GM18520 (cell line): ENCODE measurements around the gene NEUROG1.
"Not testable (repeated sequence)": the region's sequence is repeated elsewhere in the genome, so short reads cannot be mapped to it uniquely, and the experiment has no call there.

Source experiments
- ATAC-seq: cut with Tn5 transposase; IDR thresholded peaks from one replicate; pipeline ENCODE4 v1.9.1; 2021; ENCODE audit not compliant: unreplicated experiment

The NEUROG1 gene

GRCh38 chr5:135538261-135538660, 2.5 kb upstream of the NEUROG1 start:
- no peak for ATAC-seq

- ATAC-seq: no peak
Observed at GRCh38 chr5:135537745-135538144, 2.0 kb upstream of the NEUROG1 start.

- ATAC-seq: no peak
Observed at GRCh38 chr5:135537271-135537670, 1.5 kb upstream of the NEUROG1 start.

- ATAC-seq: no peak
Observed at GRCh38 chr5:135535420-135535819, 344 bp downstream of the NEUROG1 start.

- no peak for ATAC-seq
Observed at GRCh38 chr5:135534609-135535419, 950 bp downstream of the NEUROG1 start.

GRCh38 chr5:135533794-135534193, 2.0 kb downstream of the NEUROG1 start:
- no peak for ATAC-seq

GRCh38 chr5:135533334-135533733, 2.4 kb downstream of the NEUROG1 start:
- ATAC-seq: no peak

- not testable (repeated sequence) for ATAC-seq
Observed at GRCh38 chr5:135529576-135529975, 6.2 kb downstream of the NEUROG1 start.

- no peak for ATAC-seq
Observed at GRCh38 chr5:135526924-135527323, 8.8 kb downstream of the NEUROG1 start.

- no peak for ATAC-seq
Observed at GRCh38 chr5:135521964-135522363, 13.8 kb downstream of the NEUROG1 start.

GRCh38 chr5:135517631-135518030, 18.1 kb downstream of the NEUROG1 start:
- no peak for ATAC-seq

GRCh38 chr5:135514116-135514515, 21.6 kb downstream of the NEUROG1 start:
- ATAC-seq: no peak

- ATAC-seq: no peak
Observed at GRCh38 chr5:135511761-135512575, 23.8 kb downstream of the NEUROG1 start.

GRCh38 chr5:135509995-135510394, 25.8 kb downstream of the NEUROG1 start:
- no peak for ATAC-seq

- ATAC-seq: no peak
Observed at GRCh38 chr5:135508496-135509005, 27.2 kb downstream of the NEUROG1 start.

- ATAC-seq: no peak
Observed at GRCh38 chr5:135505973-135506372, 29.8 kb downstream of the NEUROG1 start.

- ATAC-seq: no peak
Observed at GRCh38 chr5:135504376-135504775, 31.4 kb downstream of the NEUROG1 start.

GRCh38 chr5:135503871-135504270, 31.9 kb downstream of the NEUROG1 start:
- ATAC-seq: no peak

GRCh38 chr5:135502836-135503520, 32.8 kb downstream of the NEUROG1 start:
- ATAC-seq: no peak

- ATAC-seq: no peak
Observed at GRCh38 chr5:135501965-135502364, 33.8 kb downstream of the NEUROG1 start.

GRCh38 chr5:135498637-135498995, 37.1 kb downstream of the NEUROG1 start:
- no peak for ATAC-seq
